GM21528 (cell line): ENCODE data around the gene GNG14.
A peak's percentile ranks its signal among the peaks of the same experiment; 100 is the strongest.
"Not testable (repeated sequence)": the region's sequence is repeated elsewhere in the genome, so short reads cannot be mapped to it uniquely, and the experiment has no call there.

Source experiments
- ATAC-seq: cut with Tn5 transposase; IDR thresholded peaks from one replicate; pipeline ENCODE4 v1.9.1; 2021; ENCODE audit warnings: mild to moderate bottlenecking, moderate library complexity; ENCODE audit not compliant: unreplicated experiment, low FRiP score

The GNG14 gene

DNA sequence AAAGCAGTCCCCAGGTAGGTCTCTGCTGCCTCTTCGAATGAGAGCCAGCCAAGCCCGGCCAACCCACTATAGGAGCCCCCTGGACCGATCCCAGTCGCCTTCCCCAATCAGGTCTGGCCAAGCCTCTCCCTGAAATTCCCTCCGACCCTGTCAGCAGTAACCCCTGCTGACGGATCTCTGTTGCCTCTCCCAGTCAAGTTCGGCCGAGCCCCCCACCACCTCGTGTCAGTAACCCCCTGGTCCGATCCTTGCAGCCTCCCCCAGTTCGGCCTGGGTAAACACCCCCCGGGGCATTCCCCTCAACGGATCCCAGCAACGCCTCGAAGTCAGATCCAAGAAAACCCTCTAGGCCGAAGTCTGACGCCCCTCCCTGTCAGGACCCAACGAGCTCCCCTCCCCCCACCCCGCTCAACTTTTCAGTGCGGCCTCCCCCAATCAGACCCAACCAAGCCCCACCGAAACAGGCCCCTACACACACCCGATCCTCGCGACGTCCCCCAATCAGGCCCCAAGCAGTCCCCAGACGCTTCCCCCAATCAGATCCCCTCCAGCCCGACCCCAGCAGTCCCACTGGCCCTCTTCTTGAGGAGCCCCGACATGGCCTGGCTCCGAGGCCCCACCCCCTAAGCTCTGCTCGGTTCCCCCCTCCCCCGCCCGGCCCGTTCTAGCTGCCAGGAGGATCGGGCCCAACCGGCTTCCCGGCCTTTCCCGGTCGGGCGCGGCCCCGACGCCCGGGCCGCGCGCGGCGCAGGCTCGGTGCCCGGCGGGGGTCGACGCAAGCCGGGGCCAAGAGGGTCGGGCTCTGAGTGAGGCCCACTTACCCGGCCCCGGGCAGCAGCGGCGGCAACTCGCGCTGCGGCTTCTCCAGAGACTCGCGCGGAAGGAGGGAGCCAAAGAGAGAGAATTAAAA is 34.1 kb downstream of the GNG14 start:
- peak; percentile 24 for ATAC-seq

- ATAC-seq: peak; percentile 67
These were observed 35.0 kb downstream of the GNG14 start for GRCh38 chr19:12722566-12723380.

DNA sequence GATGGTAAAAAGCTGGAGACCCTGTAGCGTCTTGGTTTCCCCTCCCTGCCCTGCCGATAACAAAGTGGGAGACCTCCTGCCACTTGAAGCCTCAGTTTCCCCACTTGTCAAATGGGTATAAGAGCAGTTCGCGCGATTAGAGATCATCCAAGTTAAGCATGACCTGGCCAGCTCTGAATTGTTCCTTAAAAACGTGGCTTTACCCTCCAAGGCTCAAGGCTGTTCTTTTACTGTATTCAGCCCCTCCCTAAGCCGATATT is 35.5 kb downstream of the GNG14 start:
- ATAC-seq: no peak

- no peak for ATAC-seq
These were observed 36.0 kb downstream of the GNG14 start, which contains the start of gene TNPO2 for GRCh38 chr19:12723641-12724426. TSS of gene TNPO2 (minus strand) at chr19:12723932. CDS start at chr19:12720977, 2,955 bp downstream.

DNA sequence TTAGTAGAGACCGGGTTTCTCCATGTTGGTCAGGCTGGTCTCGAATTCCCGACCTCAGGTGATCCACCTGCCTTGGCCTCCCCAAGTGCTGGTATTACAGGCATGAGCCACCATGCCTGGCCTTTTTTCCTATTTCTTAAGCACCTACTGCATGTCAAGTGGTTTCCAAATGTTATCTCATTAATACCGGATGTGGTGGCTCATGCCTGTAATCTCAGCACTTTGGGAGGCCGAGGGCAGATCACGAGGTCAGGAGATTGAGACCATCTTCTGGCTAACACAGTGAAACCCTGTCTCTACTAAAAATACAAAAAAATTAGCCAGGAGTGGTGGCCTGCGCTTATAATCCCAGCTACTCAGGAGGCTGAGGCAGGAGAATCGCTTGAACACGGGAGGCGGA is 37.8 kb downstream of the GNG14 start:
- not testable (repeated sequence) for ATAC-seq

GRCh38 chr19:12726988-12727316 is 39.2 kb downstream of the GNG14 start:
- no peak for ATAC-seq

GRCh38 chr19:12727745-12728433 is 40.1 kb downstream of the GNG14 start:
- no peak for ATAC-seq

DNA sequence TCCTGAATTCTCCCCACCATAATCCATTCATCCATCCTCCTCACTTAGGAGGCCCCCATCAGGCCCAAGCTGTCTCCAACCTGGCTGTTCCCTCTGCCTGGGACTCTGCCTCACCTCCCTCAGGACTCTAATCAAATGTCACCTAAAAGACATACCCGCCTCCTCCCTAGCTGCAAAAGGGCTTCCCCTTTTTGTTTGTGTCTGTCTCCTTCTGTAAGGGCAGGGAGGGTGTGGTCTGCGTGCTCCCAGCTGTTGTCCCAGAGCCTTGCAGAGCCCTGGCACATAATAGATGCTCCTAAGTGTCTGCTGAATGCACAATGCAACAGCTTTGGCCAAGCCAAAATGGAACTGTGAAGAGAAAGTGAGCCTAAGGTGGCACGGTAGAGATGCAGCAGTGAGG is 42.3 kb downstream of the GNG14 start:
- no peak for ATAC-seq

DNA sequence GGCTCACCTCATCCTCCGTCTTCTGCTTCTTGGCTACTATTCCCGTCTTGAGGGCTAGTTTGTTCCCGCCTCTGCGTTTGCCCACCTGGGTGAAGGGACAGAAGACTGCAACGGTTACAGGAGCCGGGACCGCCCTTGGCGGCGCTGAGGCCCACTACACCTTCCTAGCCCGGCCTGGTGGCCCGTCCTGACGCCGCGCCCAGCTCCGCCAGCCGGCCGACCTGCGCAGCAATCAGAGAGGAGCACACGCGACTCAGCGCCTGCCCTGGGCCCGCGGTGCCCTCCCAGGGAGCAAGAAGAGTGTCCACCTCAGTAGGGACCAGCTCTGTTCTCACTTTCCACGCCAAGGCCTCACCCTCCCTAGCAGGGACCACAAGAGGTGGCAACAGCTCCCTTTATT is 43.5 kb downstream of the GNG14 start:
- no peak for ATAC-seq

- ATAC-seq: no peak
These were observed 45.8 kb downstream of the GNG14 start for GRCh38 chr19:12733369-12734214.

- peak; percentile 67 for ATAC-seq
These were observed 49.4 kb downstream of the GNG14 start, which contains the start of gene GET3 for GRCh38 chr19:12736995-12737834. TSS of gene GET3 (plus strand) at chr19:12737497. CDS start at chr19:12737506, 9 bp downstream.

- ATAC-seq: no peak
These were observed 50.1 kb downstream of the GNG14 start for GRCh38 chr19:12737835-12738351.
